Activated CD4-positive, alpha-beta T cell treated with anti-CD3 and anti-CD28 coated beads, Interleukin-2, amount 50 U/mL, for 24 hours (primary cell): ENCODE results near the gene STK17B.
A peak's percentile ranks its signal among the peaks of the same experiment; 100 is the strongest.

Experiments used
- DNase-seq, 2 donors: peaks; one replicate each; pipeline ENCODE4 v3.0.0-alpha.2; 2020; ENCODE audit warnings: low read depth in 1 of 2, low spot score in 1 of 2

Gene STK17B

DNA sequence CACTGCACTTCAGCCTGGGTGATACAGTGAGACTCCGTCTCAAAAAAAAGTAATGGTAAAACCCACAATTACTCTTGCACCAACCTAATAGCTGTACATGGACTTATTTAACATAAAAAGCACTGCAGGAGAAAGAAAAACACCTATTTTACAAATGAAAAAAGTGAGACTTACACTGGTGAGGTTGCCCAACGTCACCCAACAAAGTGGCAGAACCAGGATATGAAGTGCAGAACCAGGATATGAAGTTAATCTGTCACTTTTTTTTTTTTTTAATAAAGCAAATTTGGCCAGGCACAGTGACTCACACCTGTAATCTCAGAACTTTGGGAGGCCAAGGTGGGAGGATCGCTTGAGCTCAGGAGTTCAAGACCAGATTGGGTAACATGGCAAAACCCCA is 13.5 kb upstream of the STK17B start:
- no peak for DNase-seq

DNA sequence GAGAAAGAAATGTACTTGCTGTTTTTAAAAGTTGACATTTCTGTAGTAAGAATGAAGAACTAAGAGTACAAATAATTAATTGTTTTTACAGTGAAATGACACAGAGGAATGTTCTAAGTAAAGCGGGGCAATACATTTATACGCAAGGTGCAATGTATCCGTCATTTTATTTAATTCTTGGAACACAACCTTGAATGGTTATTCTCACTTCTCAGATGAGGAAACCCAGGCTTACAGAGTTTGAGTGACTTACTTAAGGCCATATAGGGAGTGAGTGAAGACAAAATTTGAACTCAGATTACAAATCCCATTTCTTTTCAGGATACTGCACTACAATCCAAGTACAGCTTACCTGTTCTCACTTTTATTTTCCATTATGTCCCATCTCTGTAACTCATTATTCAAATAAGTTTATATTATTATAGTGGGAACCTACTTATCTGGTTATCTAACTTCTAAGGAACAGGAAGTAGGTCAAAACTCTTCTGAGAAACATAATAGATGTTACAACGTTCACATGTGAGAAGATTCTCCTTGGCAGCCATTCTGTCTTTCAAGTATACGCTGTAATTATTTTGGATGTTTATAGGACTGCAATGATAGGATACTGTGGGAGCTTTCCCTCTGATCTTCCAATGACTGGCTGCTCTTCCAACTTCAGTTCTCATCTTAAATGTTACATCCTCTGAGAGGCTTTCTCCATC is 12.3 kb upstream of the STK17B start:
- no peak for DNase-seq

DNA sequence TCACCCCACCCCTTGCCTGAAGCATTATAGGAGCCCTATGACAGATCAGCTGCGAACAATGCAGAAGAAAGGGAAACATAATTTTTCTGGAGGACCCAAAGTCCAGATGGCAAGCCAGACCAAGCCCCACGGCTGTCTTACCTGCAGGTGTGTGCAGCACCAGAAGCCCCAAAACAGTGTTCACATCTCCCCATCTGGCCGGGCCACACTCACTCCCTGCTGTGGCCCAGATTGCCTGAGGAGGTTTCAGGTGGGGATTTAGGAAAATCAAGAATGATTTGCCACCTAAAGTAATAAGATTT is 11.7 kb upstream of the STK17B start:
- DNase-seq, result no peak

DNA sequence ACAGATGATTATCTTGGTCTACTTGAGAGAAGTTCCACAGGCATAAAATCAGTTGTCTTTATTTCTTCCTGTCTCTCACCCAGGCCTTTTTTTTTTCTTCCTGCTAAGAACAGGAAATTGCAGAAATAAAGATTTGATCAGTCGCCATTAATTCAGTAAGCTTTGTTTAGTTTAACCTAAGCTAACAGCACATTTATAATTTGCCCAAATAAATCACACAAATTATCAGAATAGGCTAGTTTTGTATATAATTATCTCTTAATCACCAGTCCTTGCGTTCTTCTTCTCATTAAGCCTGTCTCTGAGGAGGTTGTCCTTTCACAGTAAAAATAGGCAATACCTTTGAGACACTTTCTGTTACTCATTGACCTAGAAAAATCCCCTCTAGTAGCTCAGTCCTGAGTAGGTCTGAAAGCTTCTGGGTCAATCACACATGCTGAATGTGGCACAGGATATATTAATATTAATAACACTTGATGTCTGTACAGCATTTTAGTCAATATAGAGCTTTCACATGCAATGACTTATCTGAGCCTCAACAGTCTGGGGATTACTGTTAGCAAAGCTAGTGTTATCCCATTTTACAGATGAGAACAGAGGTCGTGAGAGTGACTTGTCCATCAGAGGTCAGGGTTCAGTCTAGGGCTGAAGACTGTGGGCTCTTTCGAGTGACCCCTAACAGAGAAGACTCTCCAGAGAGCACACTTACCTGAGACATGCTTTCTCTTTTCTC is 11.2 kb upstream of the STK17B start:
- no peak for DNase-seq

- DNase-seq, result no peak
These were observed 10.1 kb upstream of the STK17B start for GRCh38 chr2:196181484-196181883.

DNA sequence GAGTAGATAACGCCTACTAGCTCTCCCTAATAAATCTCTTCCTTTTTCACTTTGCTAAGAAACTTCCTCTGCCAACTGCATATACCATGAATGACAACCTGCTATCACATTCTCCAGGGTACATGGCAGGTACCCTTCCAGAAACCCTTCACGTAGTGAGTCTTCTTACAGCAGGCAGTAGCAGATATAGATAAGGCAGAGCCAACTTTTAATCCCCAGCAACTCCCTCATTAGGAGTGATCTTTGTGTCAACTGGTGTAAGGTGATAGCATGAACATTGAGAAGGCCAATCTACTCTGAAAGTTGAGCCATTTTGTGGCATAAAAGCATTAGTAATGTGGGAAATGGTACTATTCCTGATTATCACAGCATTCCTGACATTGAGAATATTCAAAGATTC is 5.7 kb upstream of the STK17B start:
- no peak for DNase-seq

DNA sequence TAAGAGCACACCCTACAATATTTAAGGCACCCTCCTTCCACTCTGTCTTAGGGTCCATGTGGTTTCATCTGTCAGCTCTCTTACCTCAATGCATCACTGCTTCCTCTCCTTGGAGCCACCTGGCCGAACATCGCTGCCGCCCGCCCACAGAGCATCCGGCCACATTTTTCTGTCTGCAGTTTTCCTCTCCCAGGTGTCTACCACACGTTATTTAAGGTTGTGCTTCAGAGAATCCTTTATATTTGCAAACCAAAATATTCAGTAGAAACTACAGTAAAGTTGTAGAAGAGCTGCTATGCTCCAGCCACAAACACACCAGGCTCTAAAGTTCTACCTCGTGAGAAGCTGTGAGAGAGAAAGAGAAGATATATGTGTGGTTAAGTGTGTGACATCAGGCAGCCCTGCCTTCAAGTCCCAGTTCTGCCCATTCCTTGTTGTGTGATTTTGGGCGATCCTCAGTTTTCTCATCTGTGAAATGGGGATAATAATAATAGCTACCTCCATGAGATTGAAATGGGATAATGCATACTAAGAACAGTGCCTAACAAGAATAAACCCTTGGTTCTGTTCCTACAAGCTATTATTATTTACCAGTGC is 4.9 kb upstream of the STK17B start:
- peak in 1 of 2 donors; percentile 75 for DNase-seq

DNA sequence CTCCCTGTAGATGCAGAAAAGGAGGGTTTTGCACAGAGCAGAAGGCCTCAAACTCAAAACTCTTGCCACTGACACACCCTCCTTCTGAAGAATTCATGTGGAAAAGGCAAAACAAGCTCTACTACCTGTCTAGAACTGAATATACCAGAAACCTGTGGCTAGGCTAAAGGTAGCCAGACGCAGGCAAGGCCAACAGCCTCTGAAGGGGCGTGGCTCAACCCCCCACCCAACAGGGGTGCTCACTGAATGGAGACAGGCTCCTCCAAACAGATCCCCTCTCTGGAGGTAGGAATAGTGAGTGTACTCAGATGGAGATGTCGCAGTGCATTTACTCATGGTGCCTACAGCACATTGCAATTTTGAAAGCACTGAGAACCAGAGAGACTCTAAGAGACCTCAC is 3.0 kb upstream of the STK17B start:
- DNase-seq, result no peak

GRCh38 chr2:196173505-196173904 is 2.1 kb upstream of the STK17B start:
- no peak for DNase-seq

DNA sequence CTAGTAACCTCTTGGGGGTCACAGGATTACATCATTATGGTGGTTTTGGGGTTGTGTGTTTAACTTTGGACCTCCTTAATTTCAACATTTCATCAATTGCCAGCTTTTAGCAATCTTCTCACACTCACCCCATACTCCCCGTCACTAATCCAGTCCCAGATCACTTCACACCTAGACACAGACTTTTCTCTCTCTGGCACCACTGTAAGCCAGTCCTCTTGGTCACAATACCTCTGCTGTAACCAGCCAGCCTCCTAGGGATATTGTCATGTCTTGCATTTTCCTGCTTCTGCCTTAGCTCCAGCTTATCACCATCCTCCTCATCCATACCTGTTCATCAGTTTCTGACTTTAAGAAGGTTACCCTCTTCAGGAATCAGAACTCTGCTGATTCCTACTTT is 1.6 kb upstream of the STK17B start:
- no peak for DNase-seq

DNA sequence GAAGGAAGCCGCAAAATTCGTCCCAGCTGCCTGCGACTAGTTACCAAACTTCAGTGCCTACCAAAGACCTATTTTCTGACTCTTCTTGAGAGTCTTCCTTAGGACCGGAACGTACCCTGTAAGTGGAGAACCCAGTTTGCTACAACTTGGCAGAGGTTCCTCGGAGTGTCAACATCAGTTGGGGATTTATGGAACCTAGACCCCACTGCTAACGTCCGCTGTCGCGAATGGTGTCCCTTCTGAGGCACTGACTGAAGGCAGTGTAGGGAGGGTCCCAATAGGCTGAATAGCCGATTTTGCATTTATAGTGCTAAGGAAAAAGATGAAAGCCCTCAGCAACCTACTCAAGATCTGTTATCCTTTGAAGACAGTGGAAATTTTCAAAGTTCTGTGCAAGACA is 568 bp upstream of the STK17B start:
- no peak for DNase-seq

- DNase-seq, result no peak
These were observed 651 bp downstream of the STK17B start for GRCh38 chr2:196170606-196171247.

GRCh38 chr2:196170213-196170605 is 1.2 kb downstream of the STK17B start:
- peak in 1 of 2 donors; percentile 58 for DNase-seq

DNA sequence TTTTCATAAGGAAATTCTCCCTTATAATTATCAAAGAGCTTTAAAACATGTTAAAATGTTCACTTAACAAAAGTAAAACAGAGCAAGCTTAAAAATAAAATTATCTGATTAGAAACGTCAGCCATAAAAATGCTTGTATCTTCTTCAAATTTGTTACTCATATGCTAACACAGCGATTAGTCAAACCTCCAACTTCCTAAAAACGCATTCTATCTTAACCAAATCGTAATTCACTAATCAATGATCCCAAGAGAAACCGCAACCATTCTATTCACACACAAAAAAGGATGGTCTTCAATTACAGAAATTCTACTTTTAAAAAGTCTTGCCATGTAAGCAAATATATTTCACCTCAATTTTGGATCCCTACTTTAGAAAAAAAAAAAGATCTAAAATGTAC is 1.9 kb downstream of the STK17B start:
- DNase-seq, result no peak

DNA sequence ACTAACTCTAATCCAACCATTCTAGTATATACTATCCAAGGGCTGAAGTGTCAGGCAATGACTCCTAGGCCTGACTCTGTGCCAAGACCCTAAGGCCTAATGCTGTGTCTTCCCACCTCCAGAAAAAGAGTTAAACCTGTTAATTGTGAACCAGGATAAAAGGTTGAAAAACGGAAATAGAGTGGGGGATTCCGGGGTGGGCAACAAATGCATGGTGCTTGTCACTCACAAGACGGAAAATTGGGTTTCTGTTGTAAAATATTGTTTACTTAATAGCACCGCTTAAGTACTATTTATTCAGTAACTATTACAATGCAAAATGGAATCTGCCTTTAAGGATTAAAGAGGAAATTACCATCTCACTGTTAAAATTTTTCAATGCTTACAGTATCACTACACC is 3.2 kb downstream of the STK17B start:
- DNase-seq, result no peak

- DNase-seq, result no peak
These were observed 3.7 kb downstream of the STK17B start for GRCh38 chr2:196167666-196168065.

- DNase-seq, result no peak
These were observed 4.5 kb downstream of the STK17B start for GRCh38 chr2:196166876-196167275.

GRCh38 chr2:196165016-196165415 is 6.4 kb downstream of the STK17B start:
- no peak for DNase-seq

GRCh38 chr2:196163285-196163684 is 8.1 kb downstream of the STK17B start:
- DNase-seq, result no peak

GRCh38 chr2:196162586-196163175 is 8.7 kb downstream of the STK17B start:
- no peak for DNase-seq

DNA sequence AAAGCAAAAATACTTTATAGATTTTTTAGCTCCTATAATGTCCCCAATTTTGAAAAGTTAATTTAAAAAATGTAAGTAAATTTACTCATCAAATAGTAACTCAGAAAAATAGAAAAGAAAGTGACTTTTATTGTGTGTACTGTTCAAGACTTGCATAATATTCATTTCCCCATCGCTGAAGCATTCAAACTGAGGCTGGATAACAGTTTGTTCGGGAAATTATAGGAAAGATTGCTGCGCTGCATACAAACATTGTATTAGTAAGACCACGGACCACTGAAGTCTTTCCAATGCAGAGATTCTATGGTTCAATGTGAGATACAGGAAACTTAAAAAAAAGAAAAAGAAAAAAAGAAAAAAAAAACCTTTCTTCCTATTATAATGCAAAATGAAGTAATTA is 10.4 kb downstream of the STK17B start:
- DNase-seq, result no peak

DNA sequence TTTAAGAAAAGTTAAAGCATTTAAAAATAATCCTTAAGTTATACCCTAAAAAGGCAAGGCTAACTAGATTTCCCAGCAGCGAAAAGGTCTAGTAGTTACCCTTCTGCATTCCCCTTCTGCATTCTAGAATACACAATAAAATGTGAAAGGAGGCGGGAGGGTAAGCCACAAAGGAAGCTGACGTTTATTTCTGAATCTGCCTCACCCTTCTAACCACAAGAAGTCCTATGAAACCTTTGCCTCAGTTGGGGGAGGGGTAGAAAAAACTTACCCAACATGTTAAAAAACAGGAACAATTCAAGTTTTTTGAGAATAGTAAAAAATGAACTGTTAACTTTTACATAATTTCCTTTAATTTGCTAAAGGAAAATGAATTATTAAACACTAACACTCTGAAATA is 11.3 kb downstream of the STK17B start:
- peak in 1 of 2 donors; percentile 71 for DNase-seq
